B cell (primary cell): ENCODE measurements around the gene STX7. TPM values are rescaled to one million over a fixed set of nuclear protein-coding genes. Genes with fewer than 3 reads are reported as not detected.

ENCODE experiments used
- ATAC-seq: fragments of 200-7000 bp; cut with Tn5 transposase; one replicate; pipeline ENCODE4 v1.10.0; 2021; ENCODE audit warnings: low read depth, mild to moderate bottlenecking, moderate number of reproducible peaks, moderate library complexity
- CTCF ChIA-PET: fragments of 350-600 bp; sonication (Branson Sonifier 250); formaldehyde crosslinking; loops from one replicate; lab custom pipeline; 2021; ENCODE audit warnings: antibody characterized with exemption, inconsistent platforms; lab: Charles Lee
- POLR2A ChIA-PET: fragments of 350-600 bp; sonication (Branson Sonifier 250); formaldehyde crosslinking; loops from one replicate; lab custom pipeline; 2021; ENCODE audit warnings: antibody characterized with exemption; lab: Charles Lee
- DNase-seq: peaks from one replicate; pipeline ENCODE4 v3.0.0; 2013
- H2AFZ ChIP-seq: 2 replicates; pipeline ENCODE4 v1.6.1; 2012; ENCODE audit warnings: mild to moderate bottlenecking, low read depth, low read length; ENCODE audit not compliant: insufficient read depth, poor library complexity, severe bottlenecking
- H3K27ac ChIP-seq, 2 donors: 1 replicate in 1 of 2; 2 replicates in 1 of 2; pipeline ENCODE4 v1.5.1; 2012 to 2013; ENCODE audit warnings: low read length in 2 of 2, mild to moderate bottlenecking in 2 of 2, moderate library complexity in 1 of 2
- H3K27me3 ChIP-seq, 4 experiments: fragments of 200-600 bp in 1 of 4; sonication (generic) in 1 of 4; replicated peaks in 1 of 4; 1 replicate in 2 of 4; 2 replicates in 2 of 4; pipeline versions ENCODE4 v1.6.1 to v1.7.0; 2013 to 2016; ENCODE audit warnings: low read length in 3 of 4, mild to moderate bottlenecking in 2 of 4, mixed read lengths in 1 of 4, moderate library complexity in 1 of 4; ENCODE audit not compliant: insufficient read depth in 4 of 4, control insufficient read depth in 3 of 4; ENCODE audit errors: control extremely low read depth in 1 of 4
- H3K36me3 ChIP-seq, 2 experiments: replicated peaks in 1 of 2; 1 replicate in 1 of 2; 2 replicates in 1 of 2; pipeline versions ENCODE4 v1.6.1 to v1.7.1; 2013; ENCODE audit warnings: low read length in 1 of 2; ENCODE audit not compliant: insufficient read depth in 2 of 2, control insufficient read depth in 1 of 2; ENCODE audit errors: control extremely low read depth in 1 of 2, extremely low read depth in 1 of 2
- H3K4me1 ChIP-seq, 2 donors: fragments of 200-600 bp in 1 of 2; sonication (generic) in 1 of 2; 1 replicate in 1 of 2; 2 replicates in 1 of 2; pipeline versions ENCODE4 v1.5.1 to v1.6.1; 2013 to 2017; ENCODE audit warnings: low read length in 2 of 2; ENCODE audit not compliant: control insufficient read depth in 2 of 2, insufficient read depth in 2 of 2
- H3K4me2 ChIP-seq: replicated peaks from 2 replicates; pipeline ENCODE3; 2012; ENCODE audit warnings: mild to moderate bottlenecking, low read depth, low read length; ENCODE audit not compliant: poor library complexity, severe bottlenecking
- H3K4me3 ChIP-seq, 5 experiments: fragments of 200-600 bp in 1 of 5; sonication (generic) in 1 of 5; 1 replicate in 3 of 5; 2 replicates in 2 of 5; pipeline versions ENCODE4 v1.5.1 to v1.7.0; 2011 to 2016; ENCODE audit warnings: low read length in 4 of 5, mild to moderate bottlenecking in 4 of 5, low read depth in 2 of 5, control low read depth in 1 of 5, moderate library complexity in 1 of 5; ENCODE audit not compliant: insufficient read depth in 1 of 5; ENCODE audit errors: control extremely low read depth in 1 of 5, extremely low read depth in 1 of 5
- H3K79me2 ChIP-seq: fragments of 200-600 bp; sonication (generic); one replicate; pipeline ENCODE4 v1.6.0; 2016; ENCODE audit warnings: low read length; ENCODE audit not compliant: control insufficient read depth, insufficient read depth
- H3K9ac ChIP-seq: fragments of 200-600 bp; sonication (generic); 2 replicates; pipeline ENCODE4 v1.6.1; 2017; ENCODE audit warnings: mild to moderate bottlenecking, low read length, moderate library complexity
- H3K9me3 ChIP-seq, 3 donors: one replicate each; pipeline versions ENCODE4 v1.6.1 to v1.7.1; 2013; ENCODE audit warnings: low read length in 2 of 3; ENCODE audit not compliant: control insufficient read depth in 2 of 3, insufficient read depth in 1 of 3; ENCODE audit errors: control extremely low read depth in 1 of 3
- H4K20me1 ChIP-seq: 2 replicates; pipeline ENCODE4 v1.6.0; 2012; ENCODE audit warnings: mild to moderate bottlenecking, low read length; ENCODE audit not compliant: insufficient read depth, control insufficient read depth, poor library complexity, severe bottlenecking
- H3K27ac Mint-ChIP-seq: one replicate; pipeline ENCODE4 v1.8.0; 2021; ENCODE audit warnings: mixed read lengths
- H3K27me3 Mint-ChIP-seq: one replicate; pipeline ENCODE4 v1.8.0; 2021; ENCODE audit warnings: mixed read lengths
- H3K4me1 Mint-ChIP-seq: one replicate; pipeline ENCODE4 v1.8.0; 2021; ENCODE audit warnings: mixed read lengths
- H3K4me3 Mint-ChIP-seq: one replicate; pipeline ENCODE4 v1.8.0; 2021; ENCODE audit warnings: mixed read lengths
- H3K9me3 Mint-ChIP-seq: one replicate; pipeline ENCODE4 v1.8.0; 2022; ENCODE audit warnings: mixed read lengths; ENCODE audit not compliant: insufficient read depth
- EZH2 ChIP-seq: IDR thresholded peaks from 2 replicates; pipeline ENCODE4 v1.6.1; 2012; ENCODE audit warnings: borderline replicate concordance, low read depth, mild to moderate bottlenecking, moderate library complexity, low read length; ENCODE audit not compliant: insufficient read depth, poor library complexity, severe bottlenecking
- WGBS: methylation state at CpG from one replicate; pipeline ENCODE4 v1.1.5; 2013; ENCODE audit warnings: missing lambda C conversion rate; ENCODE audit not compliant: insufficient coverage; 5-methylcytosine and 5-hydroxymethylcytosine counted together
- intact Hi-C: fragments of 100-400 bp; cut with micrococcal nuclease; formaldehyde crosslinking; loops from one replicate; pipeline ENCODE4 v1.10.0; 2022
- polyA plus RNA-seq: library from polyadenylated mRNA; depleted of rRNA; stranded (reverse); fragments of >200 nt; gene quantifications from 2 replicates; pipeline ENCODE4 v1.2.3, GENCODE V29; 2012
- total RNA-seq, 2 donors: library from RNA; stranded (reverse); fragments of 120-200 nt in 1 of 2; gene quantifications; 1 replicate in 1 of 2; 2 replicates in 1 of 2; pipeline versions ENCODE4 v1.2.3 to v1.2.4, GENCODE V29; 2013 to 2022
- TF ChIP-seq, protein P1 (sequence below): fragments of 200-600 bp; IDR thresholded peaks from one replicate; pipeline ENCODE4 v1.8.0; 2022; ENCODE audit warnings: antibody characterized with exemption, mild to moderate bottlenecking

The STX7 gene
- total and polyA plus RNA-seq, 2 donors (not counting 1 experiment from before 2014, with no cell fraction given): 70.9 to 221 TPM

DNA sequence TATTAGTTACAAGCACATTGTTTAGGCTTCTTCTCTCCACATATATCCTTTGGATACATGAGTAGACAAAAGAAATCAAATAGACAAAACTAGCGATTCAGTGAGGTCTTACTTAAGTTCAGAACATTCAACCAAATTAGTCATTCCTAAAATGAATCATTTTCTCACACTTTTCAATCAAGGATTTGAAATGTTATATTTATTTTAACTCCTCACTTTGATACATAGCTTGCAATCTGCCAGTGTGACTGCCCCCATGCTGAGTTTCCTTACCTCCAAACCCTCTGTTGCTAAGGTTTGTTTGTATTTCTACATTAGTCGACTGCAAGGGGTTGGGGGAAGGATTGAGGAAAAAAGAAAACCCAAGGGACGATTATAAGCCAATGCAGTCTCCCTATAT, 108.2 kb downstream of the STX7 start:
- Histone ChIP-seq H3K9me3 (peaks cover 0 to 3% (median 0%) of the 10 kb centered on the region in 3 donors), H3K9ac (no peak overlapping the region), H3K4me3 (no peak overlapping the region), H3K27ac (no peak overlapping the region), H2AFZ (no peak overlapping the region), H3K27me3 (peaks cover 0 to 19% (median 11%) of the 10 kb centered on the region in 4 experiments), H3K4me1 (peaks cover 13 to 14% of the 10 kb centered on the region in 2 donors), H3K36me3 (no peaks in the 10 kb centered on the region), H3K4me2 (no peak overlapping the region), H4K20me1 (no peaks in the 10 kb centered on the region), H3K79me2 (no peaks in the 10 kb centered on the region)
- no peak overlapping the region for H3K27ac Mint-ChIP-seq
- H3K9me3 Mint-ChIP-seq: no peaks in the 10 kb centered on the region
- no peak for TF ChIP-seq EZH2
- TF ChIP-seq, protein P1, sequence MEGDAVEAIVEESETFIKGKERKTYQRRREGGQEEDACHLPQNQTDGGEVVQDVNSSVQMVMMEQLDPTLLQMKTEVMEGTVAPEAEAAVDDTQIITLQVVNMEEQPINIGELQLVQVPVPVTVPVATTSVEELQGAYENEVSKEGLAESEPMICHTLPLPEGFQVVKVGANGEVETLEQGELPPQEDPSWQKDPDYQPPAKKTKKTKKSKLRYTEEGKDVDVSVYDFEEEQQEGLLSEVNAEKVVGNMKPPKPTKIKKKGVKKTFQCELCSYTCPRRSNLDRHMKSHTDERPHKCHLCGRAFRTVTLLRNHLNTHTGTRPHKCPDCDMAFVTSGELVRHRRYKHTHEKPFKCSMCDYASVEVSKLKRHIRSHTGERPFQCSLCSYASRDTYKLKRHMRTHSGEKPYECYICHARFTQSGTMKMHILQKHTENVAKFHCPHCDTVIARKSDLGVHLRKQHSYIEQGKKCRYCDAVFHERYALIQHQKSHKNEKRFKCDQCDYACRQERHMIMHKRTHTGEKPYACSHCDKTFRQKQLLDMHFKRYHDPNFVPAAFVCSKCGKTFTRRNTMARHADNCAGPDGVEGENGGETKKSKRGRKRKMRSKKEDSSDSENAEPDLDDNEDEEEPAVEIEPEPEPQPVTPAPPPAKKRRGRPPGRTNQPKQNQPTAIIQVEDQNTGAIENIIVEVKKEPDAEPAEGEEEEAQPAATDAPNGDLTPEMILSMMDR: no peak
- WGBS: no CpG with 5 or more reads among the region's 3 CpGs
- POLR2A ChIA-PET: no interaction called here
- H3K4me3 Mint-ChIP-seq: no peak overlapping the region
- H3K4me1 Mint-ChIP-seq: peaks cover 24% of the 10 kb centered on the region
- intact Hi-C loops: loop anchor here (5.0 to 10.0 kb wide), 2 partner anchors 38 to 50 kb away; no protein-coding TSS in a partner anchor
- CTCF ChIA-PET: interaction anchor here (0.6 to 3.1 kb wide), 8 partner anchors 12 to 189 kb away, joined by 3 to 18 read pairs (median 3); no protein-coding TSS in a partner anchor
- DNase-seq (no peak), ATAC-seq (no peak)
- peaks cover 20% of the 10 kb centered on the region for H3K27me3 Mint-ChIP-seq

DNA sequence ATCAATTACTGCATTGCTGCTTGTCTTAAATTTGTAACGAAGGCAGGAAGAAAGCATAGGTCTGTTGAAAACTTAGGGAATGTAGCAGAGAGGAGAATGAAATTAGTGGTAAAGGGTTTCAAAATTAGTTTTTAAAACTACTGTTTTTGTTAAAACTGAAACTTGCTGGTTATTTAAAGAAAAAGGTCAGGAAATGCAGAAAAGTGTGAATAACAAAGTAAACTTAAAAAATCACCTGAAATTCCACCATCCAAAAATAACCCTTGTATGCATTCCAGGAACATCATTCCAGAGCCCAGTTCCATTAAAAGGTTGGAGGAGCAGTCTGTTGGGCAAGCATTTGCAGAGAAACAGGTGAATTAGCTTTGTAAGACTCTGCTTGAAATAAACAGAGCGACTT, 108.6 kb downstream of the STX7 start:
- no peak overlapping the region for H3K27ac ChIP-seq
- Mint-ChIP-seq H3K9me3 (no peaks in the 10 kb centered on the region), H3K27ac (no peak overlapping the region), H3K27me3 (peaks cover 20% of the 10 kb centered on the region), H3K4me3 (no peak overlapping the region), H3K4me1 (peaks cover 24% of the 10 kb centered on the region)
- H3K9me3 ChIP-seq: peaks cover 0 to 3% (median 0%) of the 10 kb centered on the region in 3 donors
- H3K9ac ChIP-seq: no peak overlapping the region
- no peaks in the 10 kb centered on the region for H3K79me2 ChIP-seq
- intact Hi-C loops: loop anchor here (5.0 to 10.0 kb wide), 2 partner anchors 38 to 50 kb away; no protein-coding TSS in a partner anchor
- ATAC-seq (no peak), DNase-seq (no peak)
- H3K27me3 ChIP-seq: peaks cover 0 to 19% (median 11%) of the 10 kb centered on the region in 4 experiments
- no peaks in the 10 kb centered on the region for H3K36me3 ChIP-seq
- CTCF ChIA-PET: interaction anchor here (2.8 to 3.1 kb wide), 2 partner anchors 11 to 124 kb away, joined by 15 to 18 read pairs; no protein-coding TSS in a partner anchor
- POLR2A ChIA-PET: no interaction called here
- no peaks in the 10 kb centered on the region for H4K20me1 ChIP-seq
- no peak overlapping the region for H3K4me2 ChIP-seq
- TF ChIP-seq, protein P1: no peak
- no peak for TF ChIP-seq EZH2
- peaks cover 13 to 14% of the 10 kb centered on the region in 2 donors for H3K4me1 ChIP-seq
- 71% methylated on average over 1 of the region's 2 CpGs for WGBS
- no peak overlapping the region for H3K4me3 ChIP-seq
- no peak overlapping the region for H2AFZ ChIP-seq
